Adipocyte (in vitro differentiated cells): ENCODE data around the gene GALK1.

Experiments
- DNase-seq: peaks from one replicate; pipeline ENCODE4 v3.0.0-alpha.2; 2015; ENCODE audit warnings: low read depth
- H3K27me3 ChIP-seq: replicated peaks from 2 replicates; pipeline ENCODE4 v1.7.0; 2013; ENCODE audit warnings: mild to moderate bottlenecking, low read length, moderate library complexity; ENCODE audit not compliant: control insufficient read depth, insufficient read depth
- H3K36me3 ChIP-seq: 2 replicates; pipeline ENCODE4 v1.7.0; 2013; ENCODE audit warnings: low read length, mild to moderate bottlenecking, moderate library complexity; ENCODE audit not compliant: control insufficient read depth, insufficient read depth, severe bottlenecking
- H3K4me1 ChIP-seq: 2 replicates; pipeline ENCODE4 v1.7.0; 2013; ENCODE audit warnings: mild to moderate bottlenecking, low read length, moderate library complexity; ENCODE audit not compliant: control insufficient read depth, insufficient read depth
- H3K4me3 ChIP-seq: 2 replicates; pipeline ENCODE4 v1.7.0; 2013; ENCODE audit warnings: mild to moderate bottlenecking, low read length, moderate library complexity
- H3K9ac ChIP-seq: 2 replicates; pipeline ENCODE4 v1.7.0; 2013; ENCODE audit warnings: mild to moderate bottlenecking, low read length, moderate library complexity
- H3K9me3 ChIP-seq: 2 replicates; pipeline ENCODE4 v1.7.0; 2013; ENCODE audit warnings: mild to moderate bottlenecking, low read length, moderate library complexity; ENCODE audit not compliant: control insufficient read depth

Gene GALK1

DNA sequence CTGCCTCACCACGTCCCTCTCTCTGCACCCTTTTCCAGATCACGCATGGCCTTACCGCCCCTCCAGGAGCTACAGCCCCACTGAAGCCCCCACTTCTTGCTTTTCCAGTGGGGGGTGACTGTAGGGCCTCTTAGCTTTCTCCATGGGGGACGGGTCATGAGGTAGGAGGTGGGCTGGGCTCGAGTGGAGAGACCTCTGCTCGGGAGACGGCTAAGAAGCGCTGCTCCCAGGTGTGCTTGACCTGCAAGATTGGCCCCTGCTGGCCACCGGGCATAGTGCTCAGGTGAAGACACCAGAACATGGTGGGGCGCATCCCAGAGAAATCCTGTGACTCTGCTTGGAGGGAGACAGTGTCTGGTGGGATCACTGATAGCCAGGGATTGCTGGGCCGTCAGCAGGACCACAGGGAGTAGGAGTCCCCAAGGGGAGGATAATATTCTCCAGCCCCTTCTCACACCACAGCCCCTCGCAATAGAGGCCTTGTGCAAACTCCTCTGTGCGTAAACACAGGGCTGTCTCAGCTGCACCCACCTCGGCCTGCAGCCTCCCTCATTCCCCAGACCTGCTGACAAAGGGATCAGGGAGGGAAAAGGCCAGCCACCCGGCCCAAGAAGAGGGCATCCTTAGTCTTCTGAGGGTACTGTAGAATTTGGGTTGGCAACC lies 8.9 kb upstream of the GALK1 start:
- no peak overlapping the region for H3K9ac ChIP-seq
- no peaks in the 10 kb centered on the region for H3K9me3 ChIP-seq
- H3K36me3 ChIP-seq: peaks cover 33% of the 10 kb centered on the region
- H3K4me3 ChIP-seq: no peak overlapping the region
- peaks cover 23% of the 10 kb centered on the region for H3K4me1 ChIP-seq
- no peaks in the 10 kb centered on the region for H3K27me3 ChIP-seq
- DNase-seq: no peak

DNA sequence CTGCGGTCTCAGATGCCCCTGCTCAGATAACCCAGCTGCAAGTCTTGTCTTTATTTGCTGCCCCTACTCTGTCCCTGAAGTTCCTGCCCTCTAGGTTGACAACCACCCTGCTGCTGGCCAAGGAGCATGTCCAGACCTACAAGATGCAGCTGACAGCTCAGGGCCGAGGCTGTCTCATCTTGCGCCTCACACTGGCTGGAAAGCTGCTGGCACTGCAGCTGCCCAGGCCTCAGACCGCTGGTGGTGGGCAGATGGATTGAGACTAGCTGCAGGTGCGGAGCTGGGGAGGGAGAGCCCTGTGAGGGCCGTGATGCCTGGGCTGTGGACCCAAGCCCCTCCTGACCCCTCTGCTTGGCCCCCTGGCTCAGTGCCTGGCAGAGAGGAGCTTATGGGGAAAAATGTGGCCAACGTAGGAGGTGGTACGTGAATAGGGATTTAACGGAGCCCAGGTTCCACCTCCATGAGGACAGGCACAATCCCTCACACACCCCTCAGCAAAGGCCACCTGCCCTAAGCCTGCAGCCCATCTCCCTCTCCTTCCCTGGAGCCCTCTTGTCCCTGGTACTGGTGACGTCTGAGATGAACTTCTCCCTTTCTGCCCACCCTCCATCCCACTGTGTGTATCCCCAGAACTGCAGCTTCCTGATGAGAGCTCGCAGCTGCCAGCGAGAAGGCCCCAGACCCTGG lies 8.3 kb upstream of the GALK1 start:
- Histone ChIP-seq H3K9me3 (no peaks in the 10 kb centered on the region), H3K36me3 (peaks cover 27% of the 10 kb centered on the region), H3K9ac (no peak overlapping the region), H3K27me3 (no peaks in the 10 kb centered on the region), H3K4me1 (peaks cover 23% of the 10 kb centered on the region), H3K4me3 (no peak overlapping the region)
- no peak for DNase-seq

DNA sequence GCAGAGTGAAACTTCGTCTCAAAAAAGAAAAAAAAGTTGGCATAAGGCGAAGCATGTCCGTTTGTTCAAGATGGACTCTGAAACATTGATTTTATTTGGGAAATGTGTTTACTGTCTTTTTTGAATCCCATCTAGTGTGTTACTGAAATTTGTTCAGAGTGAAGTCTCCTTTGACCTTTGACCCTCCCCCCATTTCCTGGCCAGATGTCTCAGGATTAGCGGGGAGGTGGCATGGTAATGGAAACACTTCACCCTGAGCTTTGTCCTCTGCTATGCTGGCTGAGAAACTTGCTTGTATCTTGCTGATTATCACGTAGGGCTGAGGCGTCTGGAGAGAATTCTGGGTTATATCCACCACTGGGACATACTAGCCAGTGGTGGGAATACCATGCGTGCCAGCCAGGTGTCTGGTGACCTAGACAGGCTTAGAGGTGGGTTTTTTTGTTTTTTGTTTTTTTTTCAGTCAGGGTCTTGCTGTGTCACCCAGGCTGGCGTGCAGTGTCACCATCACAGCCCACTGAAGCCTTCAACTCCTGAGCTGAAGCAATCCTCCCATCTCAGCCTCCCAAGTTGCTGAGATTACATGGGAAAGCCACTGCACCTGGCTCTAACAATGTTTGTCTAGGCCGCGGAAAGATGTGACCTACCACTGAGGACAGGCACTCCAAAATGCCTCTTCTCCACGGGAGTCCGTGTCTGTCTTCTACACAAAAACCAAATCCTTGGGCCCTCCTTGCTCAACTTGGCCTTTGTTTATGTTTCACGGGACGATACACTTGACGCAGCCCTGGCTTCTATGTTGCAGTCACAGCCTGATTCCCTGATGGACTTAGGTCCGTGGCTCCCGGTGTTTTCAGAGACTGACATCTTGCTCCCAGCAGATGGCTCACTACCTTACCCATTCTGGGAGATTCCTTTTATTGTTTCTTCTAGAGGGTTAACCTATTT lies 6.6 kb upstream of the GALK1 start:
- no peaks in the 10 kb centered on the region for H3K27me3 ChIP-seq
- no peaks in the 10 kb centered on the region for H3K9me3 ChIP-seq
- H3K9ac ChIP-seq: no peak overlapping the region
- DNase-seq: no peak
- peaks cover 10% of the 10 kb centered on the region for H3K36me3 ChIP-seq
- peaks cover 10% of the 10 kb centered on the region for H3K4me1 ChIP-seq
- H3K4me3 ChIP-seq: no peak overlapping the region

DNA sequence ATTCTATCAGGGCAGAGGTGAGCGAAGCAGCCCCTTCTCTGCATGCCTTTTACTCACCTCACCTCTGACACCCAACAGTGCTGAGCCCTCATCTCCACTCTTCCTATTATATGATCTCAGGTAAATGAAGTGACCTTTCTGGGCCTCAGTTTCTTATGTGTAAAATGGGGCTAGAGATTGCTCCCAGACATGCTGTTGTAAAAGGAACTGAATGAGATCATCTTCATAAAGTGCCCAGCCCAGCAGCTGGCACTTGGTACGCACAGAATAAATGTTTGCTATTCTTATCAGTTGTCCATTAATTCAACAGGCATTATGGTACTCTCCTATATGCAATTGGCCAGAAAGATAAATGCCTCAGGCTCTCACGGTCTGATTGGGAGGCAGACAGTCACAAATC lies 4.5 kb upstream of the GALK1 start:
- Histone ChIP-seq H3K4me1 (peaks cover 8% of the 10 kb centered on the region), H3K9ac (no peak overlapping the region), H3K36me3 (peaks cover 1% of the 10 kb centered on the region), H3K9me3 (no peaks in the 10 kb centered on the region), H3K4me3 (no peak overlapping the region), H3K27me3 (no peaks in the 10 kb centered on the region)
- DNase-seq: no peak

DNA sequence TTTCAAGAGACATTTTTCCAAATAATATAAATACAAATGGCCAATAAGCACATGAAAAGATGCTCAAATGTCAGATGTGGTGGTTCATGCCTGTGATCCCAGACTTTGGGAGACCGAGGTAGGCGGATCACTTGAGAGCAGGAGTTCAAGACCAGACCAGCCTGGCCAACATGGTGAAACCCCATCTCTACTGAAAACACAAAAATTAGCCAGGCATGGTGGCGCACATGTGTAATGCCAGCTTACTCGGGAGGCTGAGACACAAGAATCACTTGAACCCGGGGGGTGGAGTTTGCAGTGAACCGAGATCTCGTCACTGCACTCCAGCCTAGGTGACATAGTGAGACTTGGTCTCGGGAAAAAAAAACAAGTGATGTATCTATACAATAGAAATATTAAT lies 2.9 kb upstream of the GALK1 start:
- Histone ChIP-seq H3K9me3 (no peaks in the 10 kb centered on the region), H3K36me3 (no peaks in the 10 kb centered on the region), H3K4me3 (no peak overlapping the region), H3K4me1 (peaks cover 12% of the 10 kb centered on the region), H3K9ac (no peak overlapping the region), H3K27me3 (no peaks in the 10 kb centered on the region)
- DNase-seq: no peak

DNA sequence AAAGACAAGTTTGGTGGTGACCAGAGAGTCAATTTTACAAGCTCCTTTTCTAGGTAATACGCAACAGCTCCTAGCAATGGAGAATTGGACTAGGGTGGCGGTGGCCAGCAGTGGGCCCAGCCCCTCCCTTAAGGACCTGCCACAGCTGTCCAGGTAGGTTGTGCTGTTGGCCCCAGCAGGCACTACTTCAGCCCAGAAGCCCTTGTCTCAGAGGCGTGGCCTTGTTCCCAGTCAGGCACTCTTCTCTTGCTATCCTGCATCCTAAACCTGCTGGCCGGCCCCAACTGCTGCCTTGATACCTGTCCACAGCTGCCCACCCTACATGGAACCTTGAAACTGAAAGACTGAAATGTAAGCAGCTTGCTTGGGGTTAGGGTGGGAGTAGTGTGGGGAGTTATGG lies 989 bp upstream of the GALK1 start:
- Histone ChIP-seq H3K27me3 (no peaks in the 10 kb centered on the region), H3K4me1 (peaks cover 10% of the 10 kb centered on the region), H3K36me3 (no peaks in the 10 kb centered on the region), H3K9me3 (no peaks in the 10 kb centered on the region), H3K4me3 (no peak overlapping the region), H3K9ac (no peak overlapping the region)
- DNase-seq: no peak

DNA sequence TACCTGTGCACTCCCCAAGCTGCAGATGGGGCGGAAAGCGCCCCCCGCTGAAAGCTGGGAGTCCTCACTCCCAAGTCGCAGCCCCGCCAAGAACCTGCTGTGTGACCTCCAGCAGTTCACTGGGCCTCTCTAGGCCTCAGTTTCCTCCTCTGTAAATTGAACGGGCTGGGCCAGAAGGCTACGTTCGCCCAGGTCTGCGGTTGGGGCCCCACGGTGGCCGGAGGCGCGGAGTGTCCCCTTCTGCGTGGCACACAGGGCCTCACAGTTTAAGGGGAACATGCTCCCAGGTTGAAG lies 628 bp downstream of the GALK1 start:
- Histone ChIP-seq H3K9me3 (no peaks in the 10 kb centered on the region), H3K4me1 (peaks cover 10% of the 10 kb centered on the region), H3K4me3 (peak overlapping the region; percentile 86), H3K36me3 (no peaks in the 10 kb centered on the region), H3K27me3 (no peaks in the 10 kb centered on the region), H3K9ac (peak overlapping the region; percentile 88)
- no peak for DNase-seq

DNA sequence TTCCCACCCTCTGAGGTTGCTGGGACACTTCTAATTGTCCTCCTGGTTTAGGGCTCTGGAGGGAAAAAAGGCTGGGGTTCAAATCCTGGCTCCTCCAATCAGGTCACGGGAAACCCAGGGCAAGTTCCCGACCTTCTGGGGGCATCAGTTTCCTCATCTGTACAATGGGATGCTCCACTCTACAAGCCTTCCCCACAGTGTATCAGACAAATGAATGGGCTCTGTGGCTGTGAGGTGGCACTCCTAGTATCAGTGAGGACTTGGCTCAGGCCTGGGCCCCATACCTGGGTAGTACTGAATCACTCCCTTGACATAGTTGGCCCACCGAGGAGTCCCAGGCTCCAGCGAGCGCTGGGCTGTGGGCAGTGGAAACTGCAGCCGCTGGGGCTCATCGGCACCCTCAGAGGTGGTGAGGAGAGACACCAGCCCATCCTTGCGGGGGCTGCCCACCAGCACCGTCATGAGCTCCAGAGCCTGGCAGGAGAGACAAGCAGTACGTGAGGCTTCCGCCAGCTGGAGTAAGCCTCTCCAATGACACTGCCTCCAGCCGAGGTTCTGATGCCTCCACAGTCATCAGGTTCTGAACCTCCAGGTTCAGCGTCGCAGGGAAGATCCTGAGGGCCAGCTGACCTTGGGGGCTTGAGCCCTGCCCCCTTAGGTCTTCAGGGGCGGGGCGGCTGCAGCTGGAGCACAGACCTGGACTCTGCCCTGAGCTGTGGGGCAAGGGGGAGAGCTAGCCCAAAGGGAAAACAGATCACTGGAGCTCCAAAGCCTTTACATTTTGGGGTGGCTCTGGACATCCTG lies 1.2 kb downstream of the GALK1 start:
- no peaks in the 10 kb centered on the region for H3K9me3 ChIP-seq
- H3K4me1 ChIP-seq: peaks cover 10% of the 10 kb centered on the region
- H3K36me3 ChIP-seq: no peaks in the 10 kb centered on the region
- peak overlapping the region; percentile 88 for H3K9ac ChIP-seq
- no peaks in the 10 kb centered on the region for H3K27me3 ChIP-seq
- no peak for DNase-seq
- peak overlapping the region; percentile 86 for H3K4me3 ChIP-seq

DNA sequence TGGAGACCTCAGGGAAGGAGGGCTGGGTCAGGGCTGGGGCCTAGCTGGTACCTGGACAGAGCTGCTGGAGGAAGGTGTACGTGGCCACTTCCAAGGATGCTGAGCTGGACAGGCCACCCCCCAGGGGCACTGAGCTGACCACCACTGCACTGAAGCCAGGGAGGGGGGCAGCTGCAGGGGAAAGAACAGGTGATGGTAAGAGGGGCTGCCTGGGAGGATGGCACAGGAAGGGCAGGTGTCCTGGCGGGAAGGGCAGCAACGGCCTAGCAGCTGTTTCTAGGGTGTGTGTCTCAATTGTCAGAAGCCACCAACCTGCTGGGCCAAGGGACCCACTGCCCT lies 1.8 kb downstream of the GALK1 start:
- no peaks in the 10 kb centered on the region for H3K9me3 ChIP-seq
- no peak for DNase-seq
- H3K36me3 ChIP-seq: no peaks in the 10 kb centered on the region
- no peak overlapping the region for H3K4me3 ChIP-seq
- no peak overlapping the region for H3K9ac ChIP-seq
- H3K27me3 ChIP-seq: no peaks in the 10 kb centered on the region
- peaks cover 10% of the 10 kb centered on the region for H3K4me1 ChIP-seq

DNA sequence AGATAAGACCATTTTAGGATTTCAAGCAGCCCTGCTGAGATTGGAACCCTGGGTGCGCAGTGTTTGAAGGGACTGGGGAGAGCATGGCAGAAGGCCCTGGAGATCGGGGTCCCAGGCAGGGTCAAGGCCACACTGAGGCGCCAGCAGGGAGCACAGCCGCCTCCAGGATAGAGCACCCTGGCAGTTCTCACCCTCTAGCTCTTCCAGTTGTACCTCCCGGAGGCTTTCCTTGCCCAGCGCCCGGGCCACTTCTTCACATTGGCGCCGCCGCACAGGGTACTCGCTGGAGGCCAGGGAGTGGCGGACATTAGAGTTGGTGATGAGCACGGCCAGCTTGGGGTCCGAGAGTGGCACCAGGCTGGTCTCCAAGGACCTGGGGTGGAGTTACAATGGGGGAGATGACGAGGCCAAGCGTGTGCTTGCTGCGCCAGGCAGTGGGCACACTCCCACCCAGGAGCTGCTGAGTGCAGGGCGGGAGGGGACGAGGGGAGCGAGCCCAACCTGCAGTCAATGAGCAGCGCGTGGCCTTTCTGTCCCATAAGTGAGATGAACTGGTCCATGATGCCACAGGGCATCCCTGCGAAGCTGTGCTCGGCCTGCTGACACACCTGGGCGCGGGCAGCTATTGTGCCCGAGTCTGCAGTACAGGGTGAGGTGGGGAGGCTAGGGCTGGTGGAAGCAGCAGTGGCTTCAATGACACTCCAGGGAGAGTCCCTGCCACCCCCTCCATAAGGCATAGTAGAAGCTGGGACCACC lies 2.3 kb downstream of the GALK1 start:
- H3K36me3 ChIP-seq: no peaks in the 10 kb centered on the region
- H3K9ac ChIP-seq: no peak overlapping the region
- no peak overlapping the region for H3K4me3 ChIP-seq
- no peaks in the 10 kb centered on the region for H3K27me3 ChIP-seq
- DNase-seq: no peak
- peaks cover 10% of the 10 kb centered on the region for H3K4me1 ChIP-seq
- no peaks in the 10 kb centered on the region for H3K9me3 ChIP-seq
